ENCODE data around the gene POU6F2. TPM values are rescaled to one million over a fixed set of nuclear protein-coding genes. Genes with fewer than 3 reads are reported as not detected.

Gene POU6F2
- total RNA-seq, 1 experiment from 2014 or later: not detected

DNA sequence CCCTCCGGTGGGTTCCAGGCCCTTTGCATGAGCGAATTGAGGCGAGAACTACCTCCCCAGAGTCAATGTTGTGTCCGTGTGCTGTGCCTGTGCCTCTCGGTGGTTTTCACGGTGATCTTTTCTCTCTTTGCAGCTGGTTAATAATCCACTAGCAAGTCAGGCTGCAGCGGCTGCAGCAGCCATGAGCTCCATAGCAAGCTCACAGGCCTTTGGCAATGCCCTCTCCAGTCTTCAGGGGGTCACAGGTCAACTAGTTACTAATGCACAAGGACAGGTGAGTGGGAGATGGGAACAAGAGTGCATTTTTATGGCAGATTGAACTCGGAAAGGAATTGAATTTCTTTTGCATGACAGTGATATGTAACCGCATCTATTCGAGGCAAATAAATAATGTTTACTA lies 428.8 kb downstream of the POU6F2 start:
- no peak for TF ChIP-seq EZH2phosphoT487 (IDR thresholded peaks at IDR 0.05; ENCODE audit: borderline replicate concordance, low read length)
- TF ChIP-seq, protein P1, sequence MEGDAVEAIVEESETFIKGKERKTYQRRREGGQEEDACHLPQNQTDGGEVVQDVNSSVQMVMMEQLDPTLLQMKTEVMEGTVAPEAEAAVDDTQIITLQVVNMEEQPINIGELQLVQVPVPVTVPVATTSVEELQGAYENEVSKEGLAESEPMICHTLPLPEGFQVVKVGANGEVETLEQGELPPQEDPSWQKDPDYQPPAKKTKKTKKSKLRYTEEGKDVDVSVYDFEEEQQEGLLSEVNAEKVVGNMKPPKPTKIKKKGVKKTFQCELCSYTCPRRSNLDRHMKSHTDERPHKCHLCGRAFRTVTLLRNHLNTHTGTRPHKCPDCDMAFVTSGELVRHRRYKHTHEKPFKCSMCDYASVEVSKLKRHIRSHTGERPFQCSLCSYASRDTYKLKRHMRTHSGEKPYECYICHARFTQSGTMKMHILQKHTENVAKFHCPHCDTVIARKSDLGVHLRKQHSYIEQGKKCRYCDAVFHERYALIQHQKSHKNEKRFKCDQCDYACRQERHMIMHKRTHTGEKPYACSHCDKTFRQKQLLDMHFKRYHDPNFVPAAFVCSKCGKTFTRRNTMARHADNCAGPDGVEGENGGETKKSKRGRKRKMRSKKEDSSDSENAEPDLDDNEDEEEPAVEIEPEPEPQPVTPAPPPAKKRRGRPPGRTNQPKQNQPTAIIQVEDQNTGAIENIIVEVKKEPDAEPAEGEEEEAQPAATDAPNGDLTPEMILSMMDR (conservative IDR thresholded peaks at IDR 0.05; ENCODE audit: low read depth, low read length): no peak
- no peak for TF ChIP-seq EZH2 (IDR thresholded peaks at IDR 0.05; ENCODE audit: low read length, unreplicated experiment)
- H3F3A ChIP-seq (ENCODE audit: low read length, unreplicated experiment): no peaks in the 10 kb centered on the region
- H4K20me1 ChIP-seq (ENCODE audit: low read length): no peaks in the 10 kb centered on the region
- no peak for DNase-seq
- H2AFZ ChIP-seq (ENCODE audit: low read length): no peak overlapping the region
- intact Hi-C loops (cut with micrococcal nuclease): no loop called here
- no peaks in the 10 kb centered on the region for H3K4me1 ChIP-seq (ENCODE audit: insufficient read depth, low read length)
- H3K4me2 ChIP-seq (ENCODE audit: low read length): no peak overlapping the region
- ChIA-PET CTCF (no interaction called here), POLR2A (ENCODE audit: unreplicated experiment) (no interaction called here)
- no peak overlapping the region for H3K27ac ChIP-seq (ENCODE audit: low read length)
- H3K9me2 ChIP-seq (replicated peaks; ENCODE audit: low read length): no peaks in the 10 kb centered on the region
- no TSS peak for BruUV-seq (replicated peaks)
- peaks cover 56% of the 10 kb centered on the region for H3K27me3 ChIP-seq (ENCODE audit: low read length)
- H3K9ac ChIP-seq (ENCODE audit: low read length): no peak overlapping the region
- no peak for ATAC-seq
- no peaks in the 10 kb centered on the region for H3K79me2 ChIP-seq (ENCODE audit: low read length)
- H3K9me3 ChIP-seq (ENCODE audit: low read length): no peaks in the 10 kb centered on the region
- H3K36me3 ChIP-seq (ENCODE audit: low read depth, low read length): no peaks in the 10 kb centered on the region
- no peak overlapping the region for H3K4me3 ChIP-seq (ENCODE audit: low read length)

DNA sequence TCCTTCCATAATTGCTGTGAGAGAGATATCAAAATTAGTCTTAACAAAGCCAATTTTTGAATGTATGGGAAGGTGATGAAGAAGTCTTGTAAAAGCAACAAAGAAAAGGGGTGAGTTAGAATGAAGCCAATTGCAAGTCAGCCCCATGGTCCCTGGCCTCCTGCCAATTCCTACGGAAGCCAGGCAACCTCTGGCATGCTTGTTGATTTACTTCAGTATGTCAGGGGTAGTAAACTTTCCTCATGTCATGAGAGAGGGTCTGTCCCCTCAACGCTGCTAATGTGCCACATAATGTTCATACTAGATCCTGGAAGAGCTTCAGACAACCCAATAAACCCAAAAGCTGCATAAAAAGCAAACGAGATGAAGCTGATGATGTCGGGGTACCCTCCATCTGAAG lies 429.4 kb downstream of the POU6F2 start:
- Histone ChIP-seq H4K20me1 (ENCODE audit: low read length) (no peaks in the 10 kb centered on the region), H3K9me2 (replicated peaks; ENCODE audit: low read length) (no peaks in the 10 kb centered on the region), H3K9me3 (ENCODE audit: low read length) (no peaks in the 10 kb centered on the region), H3K4me2 (ENCODE audit: low read length) (no peak overlapping the region), H3K27me3 (ENCODE audit: low read length) (peaks cover 60% of the 10 kb centered on the region), H3K36me3 (ENCODE audit: low read depth, low read length) (no peaks in the 10 kb centered on the region), H3K27ac (ENCODE audit: low read length) (no peak overlapping the region), H3K79me2 (ENCODE audit: low read length) (no peaks in the 10 kb centered on the region), H2AFZ (ENCODE audit: low read length) (no peak overlapping the region), H3K4me3 (ENCODE audit: low read length) (no peak overlapping the region), H3K4me1 (ENCODE audit: insufficient read depth, low read length) (no peaks in the 10 kb centered on the region), H3K9ac (ENCODE audit: low read length) (no peak overlapping the region), H3F3A (ENCODE audit: low read length, unreplicated experiment) (no peaks in the 10 kb centered on the region)
- ChIA-PET POLR2A (ENCODE audit: unreplicated experiment) (no interaction called here), CTCF (no interaction called here)
- ATAC-seq (no peak), DNase-seq (no peak)
- TF ChIP-seq EZH2 (IDR thresholded peaks at IDR 0.05; ENCODE audit: low read length, unreplicated experiment) (no peak), EZH2phosphoT487 (IDR thresholded peaks at IDR 0.05; ENCODE audit: borderline replicate concordance, low read length) (no peak)
- TF ChIP-seq, protein P1 (conservative IDR thresholded peaks at IDR 0.05; ENCODE audit: low read depth, low read length): no peak
- no TSS peak for BruUV-seq (replicated peaks)
- intact Hi-C loops (cut with micrococcal nuclease): no loop called here

DNA sequence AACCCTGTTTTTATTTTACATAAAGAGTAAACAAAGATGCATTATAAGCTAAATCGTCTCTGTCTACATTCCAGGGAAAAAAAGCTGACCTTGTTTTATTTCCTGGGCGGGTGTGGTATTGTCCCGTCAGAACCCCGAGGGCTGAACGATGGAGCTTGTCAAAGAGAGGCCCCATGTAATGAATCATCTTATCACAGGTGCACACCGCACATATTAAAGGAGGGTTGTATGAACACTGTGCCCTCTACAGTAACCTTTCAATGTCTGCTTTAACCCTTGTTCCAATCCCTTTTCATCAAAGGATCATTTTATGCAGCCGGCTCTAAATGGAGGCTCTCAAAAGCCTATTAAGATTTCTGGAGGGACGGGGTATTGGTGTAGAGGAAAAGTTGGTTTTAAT lies 430.0 kb downstream of the POU6F2 start:
- no peaks in the 10 kb centered on the region for H3K9me3 ChIP-seq (ENCODE audit: low read length)
- H4K20me1 ChIP-seq (ENCODE audit: low read length): no peaks in the 10 kb centered on the region
- no peak overlapping the region for H2AFZ ChIP-seq (ENCODE audit: low read length)
- no TSS peak for BruUV-seq (replicated peaks)
- H3K27me3 ChIP-seq (ENCODE audit: low read length): peaks cover 60% of the 10 kb centered on the region
- H3K4me1 ChIP-seq (ENCODE audit: insufficient read depth, low read length): no peaks in the 10 kb centered on the region
- H3F3A ChIP-seq (ENCODE audit: low read length, unreplicated experiment): no peaks in the 10 kb centered on the region
- ATAC-seq (no peak), DNase-seq (no peak)
- H3K9ac ChIP-seq (ENCODE audit: low read length): no peak overlapping the region
- H3K36me3 ChIP-seq (ENCODE audit: low read depth, low read length): no peaks in the 10 kb centered on the region
- H3K79me2 ChIP-seq (ENCODE audit: low read length): no peaks in the 10 kb centered on the region
- H3K9me2 ChIP-seq (replicated peaks; ENCODE audit: low read length): no peaks in the 10 kb centered on the region
- intact Hi-C loops (cut with micrococcal nuclease): no loop called here
- H3K4me3 ChIP-seq (ENCODE audit: low read length): no peak overlapping the region
- ChIA-PET CTCF (no interaction called here), POLR2A (ENCODE audit: unreplicated experiment) (no interaction called here)
- H3K4me2 ChIP-seq (ENCODE audit: low read length): no peak overlapping the region
- no peak overlapping the region for H3K27ac ChIP-seq (ENCODE audit: low read length)
- TF ChIP-seq EZH2phosphoT487 (IDR thresholded peaks at IDR 0.05; ENCODE audit: borderline replicate concordance, low read length) (no peak), EZH2 (IDR thresholded peaks at IDR 0.05; ENCODE audit: low read length, unreplicated experiment) (no peak)
- TF ChIP-seq, protein P1 (conservative IDR thresholded peaks at IDR 0.05; ENCODE audit: low read depth, low read length): no peak

Measured in PC-3 (cell line).